Renal pelvis (tissue), 12 donors: ENCODE results near the gene GSAP. TPM values are rescaled to one million over a fixed set of nuclear protein-coding genes. Genes with fewer than 3 reads are reported as not detected.
"Not testable (repeated sequence)": the region's sequence is repeated elsewhere in the genome, so short reads cannot be mapped to it uniquely, and the experiment has no call there.

Experiments
- DNase-seq: peaks from one replicate; pipeline ENCODE4 v3.0.0-alpha.2; 2013
- long read RNA-seq, 16 experiments: transcript quantifications; one replicate each; lab custom pipeline, GENCODE V29; 2026
- polyA plus RNA-seq, 3 donors: library from polyadenylated mRNA; unstranded; fragments of 120-200 nt; gene quantifications; one replicate each; pipeline ENCODE4 v1.2.1, GENCODE V29; 2013; ENCODE audit not compliant: insufficient read length in 3 of 3

The GSAP gene, protein sequence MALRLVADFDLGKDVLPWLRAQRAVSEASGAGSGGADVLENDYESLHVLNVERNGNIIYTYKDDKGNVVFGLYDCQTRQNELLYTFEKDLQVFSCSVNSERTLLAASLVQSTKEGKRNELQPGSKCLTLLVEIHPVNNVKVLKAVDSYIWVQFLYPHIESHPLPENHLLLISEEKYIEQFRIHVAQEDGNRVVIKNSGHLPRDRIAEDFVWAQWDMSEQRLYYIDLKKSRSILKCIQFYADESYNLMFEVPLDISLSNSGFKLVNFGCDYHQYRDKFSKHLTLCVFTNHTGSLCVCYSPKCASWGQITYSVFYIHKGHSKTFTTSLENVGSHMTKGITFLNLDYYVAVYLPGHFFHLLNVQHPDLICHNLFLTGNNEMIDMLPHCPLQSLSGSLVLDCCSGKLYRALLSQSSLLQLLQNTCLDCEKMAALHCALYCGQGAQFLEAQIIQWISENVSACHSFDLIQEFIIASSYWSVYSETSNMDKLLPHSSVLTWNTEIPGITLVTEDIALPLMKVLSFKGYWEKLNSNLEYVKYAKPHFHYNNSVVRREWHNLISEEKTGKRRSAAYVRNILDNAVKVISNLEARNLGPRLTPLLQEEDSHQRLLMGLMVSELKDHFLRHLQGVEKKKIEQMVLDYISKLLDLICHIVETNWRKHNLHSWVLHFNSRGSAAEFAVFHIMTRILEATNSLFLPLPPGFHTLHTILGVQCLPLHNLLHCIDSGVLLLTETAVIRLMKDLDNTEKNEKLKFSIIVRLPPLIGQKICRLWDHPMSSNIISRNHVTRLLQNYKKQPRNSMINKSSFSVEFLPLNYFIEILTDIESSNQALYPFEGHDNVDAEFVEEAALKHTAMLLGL
- polyA plus RNA-seq: 10 to 100 TPM in 2 of 3 donors, 1 to 10 TPM in 1; 9.6 to 20.6 (median 14.5) TPM
- long read RNA-seq, donor 1, partial matches to known transcripts: 0 of 1 reads
- long read RNA-seq, donor 1, other reads (novel, unspliced or antisense): 0 of 1 reads
- long read RNA-seq, donor 2, partial matches to known transcripts: 0 of 1 reads
- long read RNA-seq, donor 2, other reads (novel, unspliced or antisense): 0 of 1 reads
- long read RNA-seq, donor 3, partial matches to known transcripts: 0 of 1 reads
- long read RNA-seq, donor 3, other reads (novel, unspliced or antisense): 0 of 1 reads
- long read RNA-seq, donor 4, partial matches to known transcripts: 0 of 1 reads
- long read RNA-seq, donor 4, other reads (novel, unspliced or antisense): 0 of 1 reads
- long read RNA-seq, donor 5, partial matches to known transcripts: 0 of 1 reads
- long read RNA-seq, donor 5, other reads (novel, unspliced or antisense): 0 of 1 reads
- long read RNA-seq, donor 6, partial matches to known transcripts: 0 of 1 reads
- long read RNA-seq, donor 6, other reads (novel, unspliced or antisense): 0 of 1 reads
- long read RNA-seq, donor 7: 0 reads
- long read RNA-seq, donor 8: 0 reads
- long read RNA-seq, donor 9: 0 reads
- long read RNA-seq, donor 10: 0 reads
- long read RNA-seq, donor 11, partial matches to known transcripts: 0 of 2 reads
- long read RNA-seq, donor 11, other reads (novel, unspliced or antisense): 0 of 2 reads
- long read RNA-seq, donor 12, partial matches to known transcripts: 0 of 1 reads
- long read RNA-seq, donor 12, other reads (novel, unspliced or antisense): 0 of 1 reads
- long read RNA-seq, donor 13: 0 reads
- long read RNA-seq, donor 14, partial matches to known transcripts: 0 of 2 reads
- long read RNA-seq, donor 14, other reads (novel, unspliced or antisense): 0 of 2 reads
- long read RNA-seq, donor 15, partial matches to known transcripts: 0 of 1 reads
- long read RNA-seq, donor 15, other reads (novel, unspliced or antisense): 0 of 1 reads
- long read RNA-seq, donor 16: 0 reads

DNA sequence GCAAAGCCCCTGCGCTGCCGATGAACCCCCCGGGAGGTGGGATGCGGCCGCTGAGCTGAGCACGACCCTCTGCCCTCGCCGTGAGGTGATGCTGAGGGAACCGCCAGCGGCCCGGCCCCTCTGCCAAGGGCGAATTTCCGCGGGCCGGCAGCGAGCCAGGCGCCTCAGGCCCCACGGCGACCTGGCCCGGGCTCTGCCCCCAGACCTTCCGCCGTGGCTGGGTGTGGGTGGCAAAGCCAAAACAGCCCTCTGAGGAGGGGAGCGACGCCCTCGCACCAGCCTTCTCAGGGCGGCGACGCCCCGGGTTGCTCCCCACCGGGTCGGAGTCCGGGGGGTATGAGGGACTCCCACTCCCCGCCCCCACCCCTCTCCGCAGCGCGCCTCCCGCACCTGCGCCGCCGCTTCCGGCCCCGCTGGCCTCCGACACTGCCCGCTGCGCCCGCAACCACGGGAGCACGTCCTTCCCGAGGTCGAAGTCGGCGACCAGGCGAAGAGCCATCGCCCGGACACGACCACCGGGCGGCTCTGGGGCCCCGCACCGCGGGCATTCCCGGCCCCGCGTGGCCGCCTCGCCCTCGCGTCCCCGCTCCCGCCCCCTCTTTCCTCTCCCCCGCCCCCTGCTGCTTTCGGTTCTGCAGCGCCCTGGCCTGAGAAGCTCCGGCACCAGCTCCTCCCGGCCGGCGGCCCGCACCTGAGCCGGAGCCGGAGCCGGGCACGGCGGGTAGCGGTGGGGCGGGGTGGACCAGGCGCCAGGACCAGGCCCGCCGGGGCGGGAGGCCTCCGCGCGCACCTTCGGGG lies at the start of gene GSAP:
Gene GSAP (minus strand): TSS at position 527 of the 798 bp plus-strand sequence. CDS start 28 bp downstream, at position 499.
- DNase-seq: peak; percentile 40

DNA sequence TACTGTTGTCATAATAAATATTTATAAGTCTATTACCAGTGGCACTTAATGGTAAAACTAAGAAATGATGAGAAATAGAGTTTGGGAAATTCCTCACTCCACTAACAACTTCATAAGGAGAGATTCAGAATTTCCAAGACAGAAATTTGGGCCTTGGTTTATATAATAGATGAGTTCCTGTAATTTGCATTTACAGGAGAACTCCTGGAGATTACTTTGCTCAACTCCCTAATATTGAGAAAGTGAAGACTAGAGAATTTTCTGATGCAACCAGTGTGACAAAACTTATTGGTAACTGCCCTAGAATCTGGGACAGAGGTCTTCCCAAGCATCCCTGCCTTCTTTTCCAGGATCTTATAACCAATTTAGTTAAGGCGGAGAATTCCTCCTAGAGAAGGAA lies 49.1 kb upstream of the GSAP start:
- DNase-seq: no peak

DNA sequence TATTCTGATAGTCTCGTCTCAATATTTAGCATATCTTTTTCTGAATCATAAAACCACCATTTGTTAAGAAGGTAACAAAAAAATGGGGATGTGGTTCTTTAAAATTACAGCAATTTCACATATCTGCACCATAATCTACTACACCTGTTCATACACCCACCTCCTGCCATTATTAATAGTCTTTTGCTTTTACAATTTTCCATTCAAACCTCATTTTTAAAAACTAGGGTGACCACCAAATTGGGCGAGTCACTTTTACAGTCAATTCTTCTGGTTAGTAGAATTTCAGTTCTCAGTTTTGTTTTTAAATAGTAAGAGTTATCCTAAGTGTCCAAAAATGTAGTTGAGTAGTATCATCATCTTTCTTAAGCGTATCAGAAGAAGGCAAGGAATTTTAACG lies 48.4 kb upstream of the GSAP start:
- no peak for DNase-seq

DNA sequence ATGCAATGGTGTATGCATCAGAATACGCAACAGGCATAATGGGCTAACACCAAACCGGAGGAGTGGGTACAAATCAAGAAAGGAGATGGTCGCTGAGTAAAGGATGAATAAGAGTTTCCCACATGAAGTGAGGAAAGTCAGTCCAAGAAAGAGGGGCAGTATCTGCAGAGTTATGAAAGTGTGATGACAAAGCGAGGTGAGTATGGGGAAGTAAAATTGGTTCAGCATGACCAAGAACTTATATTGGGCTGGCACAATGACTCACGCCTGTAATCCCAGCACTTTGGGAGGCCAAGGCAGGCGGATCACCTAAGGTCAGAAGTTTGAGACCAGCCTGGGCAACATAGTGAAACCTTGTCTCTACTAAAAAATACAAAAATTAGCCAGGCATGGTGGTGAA lies 47.5 kb upstream of the GSAP start:
- not testable (repeated sequence) for DNase-seq

DNA sequence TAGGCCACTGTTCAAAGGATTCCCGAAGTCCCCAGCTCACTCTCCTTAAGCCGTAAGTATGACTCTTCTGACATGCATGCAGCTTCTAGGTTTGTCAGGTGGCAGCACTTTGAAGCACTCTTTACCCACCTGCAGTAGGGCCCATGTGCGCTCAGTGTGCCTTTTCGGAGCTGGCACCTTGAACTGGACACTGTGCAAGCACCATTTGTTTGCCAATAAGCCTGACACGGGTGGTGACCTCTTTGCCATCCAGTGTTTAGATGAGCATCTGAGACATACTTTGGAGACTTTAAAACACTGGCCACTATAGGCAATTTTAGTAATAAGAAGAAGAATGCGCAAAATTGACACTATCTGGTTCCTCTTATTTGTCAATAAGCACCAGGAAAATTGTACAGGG lies 45.7 kb upstream of the GSAP start:
- no peak for DNase-seq

DNA sequence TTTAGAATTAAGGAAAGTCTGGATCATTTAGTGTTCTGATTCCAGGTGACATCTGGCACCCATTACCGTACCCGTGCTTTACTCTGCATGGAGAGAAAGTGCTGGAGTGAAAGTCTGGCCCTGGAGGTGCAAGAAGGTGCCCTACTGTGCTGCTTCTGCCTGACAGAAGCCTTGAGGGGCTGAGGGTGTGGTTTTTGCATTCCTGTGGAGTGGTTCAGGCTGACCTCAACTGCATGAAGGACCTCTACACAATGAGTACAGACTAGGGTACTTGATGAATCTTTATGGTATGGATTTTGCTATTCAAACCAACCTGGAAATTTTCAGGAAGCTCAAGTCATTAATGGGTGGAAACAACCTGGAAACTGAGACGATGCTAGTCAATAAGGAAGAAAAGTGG lies 45.1 kb upstream of the GSAP start:
- no peak for DNase-seq

DNA sequence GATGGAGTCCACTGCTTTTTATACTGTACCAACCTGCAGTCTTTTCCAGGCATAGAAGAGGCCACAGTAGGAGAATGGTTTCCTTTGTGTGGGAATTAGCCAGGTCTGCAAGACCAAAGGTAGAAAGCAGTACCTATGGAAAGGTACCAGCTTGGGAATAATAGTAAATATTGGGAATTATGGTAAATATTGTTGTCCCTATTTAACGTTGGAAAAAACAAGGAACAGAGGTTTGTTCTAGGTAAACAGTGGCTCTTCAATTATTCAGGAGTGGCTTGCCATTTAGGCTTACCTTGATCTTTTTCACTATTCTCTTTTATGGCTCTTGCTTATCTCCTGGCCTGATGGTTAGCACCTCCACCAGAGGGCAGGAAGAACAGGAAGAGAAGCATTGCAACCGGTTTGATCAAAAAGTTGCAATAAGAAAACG lies 43.9 kb upstream of the GSAP start:
- no peak for DNase-seq

DNA sequence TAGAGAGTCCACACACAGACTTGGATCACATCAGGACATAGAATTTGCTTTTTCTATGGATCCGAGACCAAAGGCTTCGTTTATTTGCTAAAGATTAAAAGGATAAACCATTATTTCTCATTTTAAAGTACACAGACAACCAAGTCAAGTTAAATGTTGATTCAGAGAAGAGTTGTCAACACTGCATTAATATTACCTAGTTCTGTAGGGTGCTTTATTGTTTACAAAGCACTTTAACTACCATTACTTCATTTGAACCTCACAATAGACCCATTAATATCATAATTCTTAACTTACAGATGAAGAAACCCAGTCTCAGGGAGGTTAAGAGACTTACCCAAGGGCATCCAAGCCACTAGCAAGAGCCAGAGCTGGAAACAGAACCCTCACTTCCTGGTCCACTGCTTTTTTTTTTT lies 43.2 kb upstream of the GSAP start:
- DNase-seq: no peak

DNA sequence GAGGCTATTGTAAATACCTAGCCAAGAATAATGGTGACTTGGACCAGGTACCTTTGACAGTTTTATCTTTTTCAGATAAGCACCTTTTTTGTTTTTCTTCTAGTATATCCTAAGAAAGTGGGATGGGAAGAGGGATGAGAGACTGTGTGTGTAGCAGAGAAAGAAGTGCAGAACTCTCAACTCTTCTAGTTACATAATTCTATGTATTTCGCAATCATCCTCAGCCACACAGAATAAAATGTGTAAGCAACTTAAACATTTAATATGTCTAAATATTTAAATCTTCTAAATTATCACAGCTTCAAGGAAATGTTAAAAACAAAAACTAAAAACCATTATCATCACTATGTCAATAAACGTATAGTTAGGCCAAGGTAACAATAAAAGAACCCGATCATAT lies 42.6 kb upstream of the GSAP start:
- DNase-seq: no peak

DNA sequence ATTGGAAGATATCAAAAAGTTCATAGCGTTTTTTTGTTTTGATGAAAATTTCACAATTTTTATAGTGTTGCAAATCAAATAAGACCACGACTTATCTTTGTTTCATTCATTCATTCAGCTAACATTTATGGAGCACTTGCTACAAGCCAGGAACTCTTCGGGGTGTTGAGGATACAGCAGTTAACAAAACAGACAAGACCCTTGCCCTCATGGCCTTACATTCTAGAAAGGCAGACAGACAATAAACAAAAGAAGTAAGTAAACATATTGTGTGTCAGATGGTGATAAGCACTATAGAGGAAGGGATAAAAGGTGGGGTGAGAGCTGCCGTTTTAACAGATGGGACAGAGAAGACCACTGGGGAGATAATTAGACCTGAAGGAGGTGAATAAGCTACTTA lies 41.6 kb upstream of the GSAP start:
- DNase-seq: no peak

DNA sequence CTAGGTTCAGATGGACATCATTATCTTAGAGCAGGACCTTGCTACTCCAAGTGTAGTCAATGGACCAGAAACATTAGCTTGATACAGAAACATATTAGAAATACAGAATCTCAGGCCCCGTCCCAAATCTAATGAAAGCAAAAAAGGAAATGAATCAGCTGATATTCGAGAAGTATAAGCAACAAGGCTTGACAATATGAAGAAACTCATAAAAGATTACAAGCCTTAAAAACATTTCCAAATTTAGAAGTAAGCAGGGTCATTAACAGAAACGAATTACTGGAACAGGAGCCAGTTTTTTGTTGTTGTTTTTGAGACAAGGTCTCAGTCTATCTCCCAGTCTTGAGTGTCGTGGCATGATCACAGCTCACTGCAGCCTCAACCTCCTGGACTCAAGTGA lies 40.5 kb upstream of the GSAP start:
- DNase-seq: no peak

DNA sequence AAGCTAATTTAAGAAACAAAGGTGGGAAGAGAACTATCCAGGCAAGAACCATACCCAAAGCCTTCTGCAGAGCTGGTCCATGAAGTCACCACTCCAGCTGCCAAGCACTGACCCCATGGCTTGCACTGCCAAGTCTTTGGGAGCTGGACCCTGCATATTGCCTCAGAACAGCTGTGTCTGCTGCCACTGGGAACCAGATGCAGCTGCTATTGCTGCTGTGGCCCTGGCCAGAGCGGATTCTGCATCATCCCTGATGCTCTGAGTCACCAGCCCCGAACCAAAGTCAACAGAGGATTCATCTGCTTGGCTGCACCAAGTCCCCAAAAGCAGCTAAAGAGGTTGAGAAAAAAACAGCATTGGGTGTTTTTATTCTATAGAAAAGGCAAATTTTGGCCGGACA lies 39.2 kb upstream of the GSAP start:
- no peak for DNase-seq

DNA sequence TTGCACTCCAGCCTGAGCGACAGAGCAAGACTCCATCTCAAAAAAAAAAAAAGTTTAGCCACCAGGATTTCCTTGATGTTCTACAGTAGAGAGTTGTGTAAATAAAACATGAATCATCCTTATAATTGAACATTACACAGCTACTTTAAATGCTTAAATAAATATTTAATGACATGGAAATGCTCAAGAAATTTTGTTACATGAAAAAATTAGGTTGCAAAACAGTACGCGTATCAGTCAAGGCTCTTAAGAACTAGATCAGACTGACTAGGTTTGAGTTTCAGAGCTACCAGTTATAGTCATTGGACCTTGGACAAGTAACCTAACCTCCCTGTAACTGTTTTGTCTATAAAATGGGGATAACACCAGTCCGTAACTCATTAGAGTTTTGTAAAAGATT lies 38.7 kb upstream of the GSAP start:
- DNase-seq: no peak

DNA sequence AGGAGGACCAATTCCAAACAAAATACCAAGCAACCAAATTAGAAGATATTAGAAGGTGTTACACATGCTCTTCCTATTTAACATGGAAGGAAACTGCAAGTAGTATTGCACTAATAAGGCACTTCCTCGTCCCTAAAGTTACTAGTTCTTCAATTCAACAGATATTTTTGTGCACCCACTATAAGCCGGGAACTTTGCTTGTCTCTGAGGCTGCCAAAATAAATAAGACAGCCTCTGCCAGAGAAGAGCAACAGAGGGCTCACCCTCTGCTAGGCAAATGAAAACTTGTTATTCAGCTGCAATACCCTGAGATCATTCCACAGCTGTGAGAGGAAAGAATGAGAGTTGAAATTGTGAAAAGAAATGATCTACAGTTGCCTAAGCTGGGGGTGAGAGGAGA lies 37.4 kb upstream of the GSAP start:
- DNase-seq: no peak

DNA sequence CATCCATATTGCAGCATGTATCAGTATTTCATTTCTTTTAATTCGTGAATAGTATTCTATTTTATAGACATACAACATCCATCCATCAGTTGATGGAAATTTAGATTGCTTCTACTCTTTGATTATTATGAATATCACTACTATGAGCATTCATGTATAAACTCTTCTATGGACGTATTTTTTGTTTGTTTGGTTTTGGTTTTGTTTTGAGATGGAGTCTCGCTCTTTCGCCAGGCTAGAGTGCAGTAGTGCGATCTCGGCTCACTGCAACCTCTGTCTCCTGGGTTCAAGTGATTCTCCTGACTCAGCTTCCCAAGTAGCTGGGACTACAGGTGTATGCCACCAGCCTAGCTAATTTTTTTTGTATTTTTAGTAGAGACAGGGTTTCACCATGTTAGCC lies 35.8 kb upstream of the GSAP start:
- DNase-seq: not testable (repeated sequence)

DNA sequence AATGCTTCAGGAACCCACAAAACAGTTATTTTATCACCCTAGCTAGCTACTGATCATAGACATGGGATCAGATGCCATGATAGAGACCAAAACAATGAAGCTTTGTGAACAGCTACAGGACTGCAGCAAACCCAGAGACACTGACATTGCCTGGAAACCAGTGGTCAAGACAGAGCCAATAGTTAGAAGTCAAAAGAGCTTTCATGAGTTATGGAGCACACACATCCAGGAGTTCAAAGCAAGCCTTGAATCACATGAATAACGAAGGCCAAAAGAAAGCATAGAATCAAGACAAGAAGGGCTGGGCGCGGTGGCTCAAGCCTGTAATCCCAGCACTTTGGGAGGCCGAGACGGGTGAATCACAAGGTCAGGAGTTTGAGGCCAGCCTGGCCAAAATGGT lies 34.5 kb upstream of the GSAP start:
- no peak for DNase-seq

DNA sequence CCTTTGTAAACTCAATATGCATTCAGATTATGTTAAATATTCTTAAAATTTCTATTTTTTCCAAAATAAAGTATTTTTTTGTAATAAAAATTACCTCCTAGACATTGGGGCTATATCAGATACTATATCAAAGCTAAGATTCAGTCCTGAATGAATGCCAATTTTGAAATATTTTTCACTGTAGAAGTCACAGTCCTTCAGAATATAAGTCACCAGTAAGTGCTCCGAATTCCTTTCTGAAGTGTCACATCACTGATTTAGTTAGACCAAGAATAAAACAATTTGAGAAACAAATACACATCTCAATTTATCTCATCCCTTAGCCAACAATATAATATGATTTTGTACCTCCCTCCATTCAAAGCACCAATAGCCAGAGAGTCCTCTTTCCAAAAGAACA lies 33.9 kb upstream of the GSAP start:
- DNase-seq: no peak

DNA sequence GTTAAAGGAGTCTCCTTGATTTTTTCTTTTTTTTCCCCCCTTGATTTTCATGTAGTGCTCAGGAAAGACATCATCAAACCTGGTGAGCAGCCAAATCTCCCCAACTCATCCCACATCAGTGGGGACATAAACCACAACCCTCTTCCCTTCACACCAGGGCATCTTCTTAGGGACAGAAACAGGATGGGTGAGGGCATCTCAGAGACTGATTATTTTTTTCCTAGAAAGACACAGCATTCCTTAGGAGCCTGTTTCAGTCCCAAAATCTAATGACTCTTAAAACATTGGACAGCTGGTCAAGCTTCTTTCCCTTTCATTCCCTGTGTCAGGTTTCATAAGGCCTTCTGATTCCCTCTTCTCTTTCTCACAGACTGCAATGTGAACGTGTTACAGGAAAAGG lies 31.5 kb upstream of the GSAP start:
- DNase-seq: no peak

DNA sequence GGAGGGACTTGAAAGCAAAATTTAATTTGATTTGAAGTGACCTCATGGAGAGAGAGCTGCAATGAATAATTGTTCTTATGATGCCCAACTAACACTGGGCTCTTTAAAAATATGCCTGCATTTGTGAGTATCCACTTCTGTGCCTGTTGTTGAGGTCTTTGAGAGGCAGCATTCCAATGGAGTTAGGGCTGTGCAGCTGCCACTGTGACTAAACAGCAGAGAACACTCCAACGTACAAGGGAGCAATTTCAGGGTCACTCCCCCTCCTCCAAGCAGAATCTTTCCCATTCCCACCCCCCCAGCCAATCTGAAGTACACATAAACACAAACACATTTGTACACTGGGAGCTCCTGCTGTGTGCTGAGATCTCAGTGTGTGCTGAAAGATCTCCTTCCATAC lies 28.0 kb upstream of the GSAP start:
- no peak for DNase-seq

DNA sequence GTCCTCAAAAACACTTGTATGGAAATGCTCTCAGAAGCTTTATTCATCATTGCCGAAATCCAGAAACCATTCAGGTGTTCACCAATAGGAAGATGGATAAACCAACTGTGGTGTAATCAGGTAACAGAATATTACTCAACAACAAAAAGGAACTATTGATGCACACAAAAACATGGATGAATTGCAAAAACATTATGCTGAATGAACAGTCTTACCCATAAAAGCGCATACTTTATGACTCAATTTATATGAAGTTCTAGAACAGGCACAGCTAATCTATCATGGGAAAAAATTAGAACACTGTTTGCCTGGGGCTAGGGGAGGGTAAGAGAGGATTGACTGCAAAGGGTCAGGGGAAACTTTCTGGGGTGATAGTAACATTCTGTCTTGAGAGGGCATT lies 26.9 kb upstream of the GSAP start:
- DNase-seq: no peak
